Measurements from ENCODE around the gene NDUFS7.

- TF ChIP-seq, protein P1, sequence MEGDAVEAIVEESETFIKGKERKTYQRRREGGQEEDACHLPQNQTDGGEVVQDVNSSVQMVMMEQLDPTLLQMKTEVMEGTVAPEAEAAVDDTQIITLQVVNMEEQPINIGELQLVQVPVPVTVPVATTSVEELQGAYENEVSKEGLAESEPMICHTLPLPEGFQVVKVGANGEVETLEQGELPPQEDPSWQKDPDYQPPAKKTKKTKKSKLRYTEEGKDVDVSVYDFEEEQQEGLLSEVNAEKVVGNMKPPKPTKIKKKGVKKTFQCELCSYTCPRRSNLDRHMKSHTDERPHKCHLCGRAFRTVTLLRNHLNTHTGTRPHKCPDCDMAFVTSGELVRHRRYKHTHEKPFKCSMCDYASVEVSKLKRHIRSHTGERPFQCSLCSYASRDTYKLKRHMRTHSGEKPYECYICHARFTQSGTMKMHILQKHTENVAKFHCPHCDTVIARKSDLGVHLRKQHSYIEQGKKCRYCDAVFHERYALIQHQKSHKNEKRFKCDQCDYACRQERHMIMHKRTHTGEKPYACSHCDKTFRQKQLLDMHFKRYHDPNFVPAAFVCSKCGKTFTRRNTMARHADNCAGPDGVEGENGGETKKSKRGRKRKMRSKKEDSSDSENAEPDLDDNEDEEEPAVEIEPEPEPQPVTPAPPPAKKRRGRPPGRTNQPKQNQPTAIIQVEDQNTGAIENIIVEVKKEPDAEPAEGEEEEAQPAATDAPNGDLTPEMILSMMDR (IDR thresholded peaks at IDR 0.05): no peak
- no peak for TF ChIP-seq POLR2A (IDR thresholded peaks at IDR 0.05)
Measured at GRCh38 chr19:1435378-1435989, 51.8 kb downstream of the NDUFS7 start.
